GM18951 (cell line): ENCODE results near the gene SERPINH1.

ENCODE experiments used
- POLR2A ChIP-seq: IDR thresholded peaks from 4 replicates; pipeline ENCODE4 v1.6.1; 2011; ENCODE audit warnings: mild to moderate bottlenecking; ENCODE audit not compliant: insufficient read length, insufficient read depth; ENCODE audit errors: extremely low read depth
- in situ Hi-C: fragments of 300-500 bp; cut with MboI; formaldehyde crosslinking; loops from one replicate; pipeline ENCODE4 v1.12.0; 2022; ENCODE audit warnings: low sequenced_read_pairs, mixed read lengths, inconsistent platforms; ENCODE audit not compliant: unreplicated experiment

The SERPINH1 gene

GRCh38 chr11:75593286-75593915, 31.3 kb downstream of the SERPINH1 start:
- TF ChIP-seq POLR2A = no peak

DNA sequence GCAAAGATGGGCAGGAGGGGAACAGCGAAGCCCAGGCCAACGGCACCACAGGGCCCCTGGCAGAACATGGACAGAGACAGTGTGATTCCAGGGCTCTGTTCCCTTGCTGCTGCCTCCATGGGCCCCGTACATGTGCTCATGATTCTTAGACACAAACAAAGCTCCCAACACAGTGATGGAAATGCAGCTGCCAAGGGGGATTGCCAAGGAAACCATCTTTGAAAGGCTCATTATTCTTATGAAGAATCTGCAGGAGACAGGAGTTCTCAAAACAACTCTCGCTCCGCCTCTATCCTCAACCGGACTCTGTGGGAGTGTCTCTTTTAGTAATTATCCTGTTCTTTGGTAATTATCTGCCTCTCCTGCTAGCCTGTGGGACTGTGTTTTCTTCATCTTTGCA, 32.2 kb downstream of the SERPINH1 start:
- no peak for TF ChIP-seq POLR2A
- in situ Hi-C loops = no loop called here

More at GRCh38 chr11:75593286-75593915, 31.3 kb downstream of the SERPINH1 start:
- in situ Hi-C loops = no loop called here

GRCh38 chr11:75595429-75595828, 33.4 kb downstream of the SERPINH1 start:
- in situ Hi-C loops = no loop called here

GRCh38 chr11:75596914-75597313, 34.9 kb downstream of the SERPINH1 start:
- in situ Hi-C loops = no loop called here
- TF ChIP-seq POLR2A = no peak

More at GRCh38 chr11:75595429-75595828, 33.4 kb downstream of the SERPINH1 start:
- TF ChIP-seq POLR2A = no peak

GRCh38 chr11:75597636-75598035, 35.6 kb downstream of the SERPINH1 start:
- no peak for TF ChIP-seq POLR2A
- in situ Hi-C loops = no loop called here

- in situ Hi-C loops = no loop called here
Measured at GRCh38 chr11:75598264-75598663, 36.2 kb downstream of the SERPINH1 start.

DNA sequence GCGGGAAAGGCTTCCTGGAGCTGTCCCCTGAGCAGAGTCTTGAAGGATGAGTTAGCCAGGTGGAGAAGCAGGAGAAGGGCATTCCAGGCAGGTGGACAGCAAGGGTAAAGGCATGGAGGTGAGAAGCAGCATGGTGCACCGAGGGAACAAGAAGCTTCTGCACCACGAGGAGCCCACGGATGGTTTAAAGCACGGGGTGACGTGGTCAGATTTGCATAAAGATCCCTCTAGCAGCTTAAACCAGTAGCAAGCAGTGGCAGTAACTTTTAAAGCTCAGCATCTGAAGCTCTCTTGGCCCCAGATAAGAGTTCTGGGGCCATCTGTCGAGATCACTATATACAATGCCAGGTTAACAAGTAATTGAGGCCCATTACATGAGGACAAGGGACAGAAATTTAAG, 36.8 kb downstream of the SERPINH1 start:
- in situ Hi-C loops = no loop called here
- TF ChIP-seq POLR2A = no peak

More at GRCh38 chr11:75598264-75598663, 36.2 kb downstream of the SERPINH1 start:
- TF ChIP-seq POLR2A = no peak

DNA sequence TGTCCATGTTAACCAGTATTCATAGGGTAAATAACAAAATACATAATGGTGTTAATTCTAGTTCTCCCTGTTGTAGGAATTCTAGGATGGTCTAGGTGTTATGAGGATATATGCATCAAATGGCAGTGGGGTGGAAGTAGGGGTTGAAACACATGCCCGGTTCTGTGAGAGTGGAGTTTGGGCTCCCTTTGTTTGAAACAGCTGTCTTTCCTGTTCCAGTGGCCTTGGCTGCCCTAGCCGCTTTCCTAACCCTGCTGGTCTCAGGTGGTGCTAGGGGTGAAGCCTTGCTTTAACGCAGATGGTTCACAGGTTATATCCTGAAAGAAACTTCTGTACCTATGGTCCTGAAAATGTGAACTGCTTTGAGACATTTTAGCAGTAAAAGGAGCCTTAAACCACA, 38.3 kb downstream of the SERPINH1 start:
- no peak for TF ChIP-seq POLR2A
- in situ Hi-C loops = no loop called here

- in situ Hi-C loops = no loop called here
- TF ChIP-seq POLR2A = no peak
Measured at GRCh38 chr11:75601494-75601893, 39.4 kb downstream of the SERPINH1 start.

DNA sequence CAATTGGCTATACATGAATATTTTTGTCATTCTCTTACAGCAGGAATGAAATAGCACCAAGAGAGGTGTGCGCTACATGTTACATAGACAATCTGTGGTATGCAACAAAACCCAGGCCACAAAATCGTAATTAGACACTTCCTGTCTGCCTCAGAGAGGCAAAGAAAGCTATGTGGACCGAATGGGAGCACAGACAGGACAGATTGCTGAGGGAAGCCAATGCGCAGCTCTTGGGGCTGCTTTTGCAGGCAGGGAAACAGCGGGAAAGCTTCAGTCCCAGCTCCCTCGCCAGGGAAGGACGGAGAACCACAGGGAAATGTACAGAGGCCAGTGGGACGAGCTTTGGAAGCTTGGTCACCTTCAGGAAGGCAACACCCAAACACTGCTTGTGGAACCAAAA, 40.9 kb downstream of the SERPINH1 start:
- in situ Hi-C loops = no loop called here
- TF ChIP-seq POLR2A = no peak

DNA sequence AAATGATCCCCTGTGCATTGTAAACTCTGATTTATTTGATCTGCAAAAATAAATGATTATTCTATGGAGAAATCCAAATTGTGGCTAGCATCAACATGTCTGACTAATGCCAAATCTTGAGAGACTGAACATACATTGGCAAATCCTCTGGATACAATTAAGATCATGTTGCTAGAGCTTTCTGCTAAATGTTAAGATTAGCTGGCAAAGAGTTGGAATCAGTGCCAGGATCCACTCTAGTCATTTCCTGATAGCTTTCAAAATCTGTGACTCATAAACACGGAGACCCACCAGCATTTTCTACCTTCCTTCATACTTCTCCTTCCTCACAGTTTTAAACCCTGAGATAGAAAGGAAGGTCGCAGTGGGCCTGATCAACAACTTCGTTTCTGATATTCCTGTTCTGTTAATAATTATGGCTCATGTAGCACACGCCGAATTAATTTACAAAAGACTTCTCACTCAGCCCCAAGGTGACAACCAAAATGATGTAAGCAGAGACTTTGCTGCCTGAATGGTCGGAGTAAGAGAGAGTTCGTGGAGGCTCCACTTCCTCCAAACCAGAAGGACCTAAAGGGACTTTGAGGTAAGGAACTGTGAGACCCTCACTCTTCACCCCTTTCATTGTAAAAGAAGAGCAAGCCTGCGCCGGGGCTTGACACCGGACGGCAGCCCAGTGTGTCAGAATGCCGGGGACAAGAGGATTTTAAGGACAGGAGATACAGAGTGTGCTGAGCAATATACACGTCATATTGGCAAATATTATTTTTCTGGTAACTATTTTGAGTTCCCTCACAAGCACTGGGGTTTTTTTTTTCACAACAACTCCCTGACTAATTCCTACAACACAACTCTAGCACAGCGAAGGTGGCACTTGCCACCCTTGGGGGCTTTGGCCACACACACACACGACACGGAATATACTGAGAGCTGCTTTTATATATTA, 42.0 kb downstream of the SERPINH1 start:
- no peak for TF ChIP-seq POLR2A
- in situ Hi-C loops = no loop called here

GRCh38 chr11:75606099-75606498, 44.0 kb downstream of the SERPINH1 start:
- no peak for TF ChIP-seq POLR2A
- in situ Hi-C loops = no loop called here

- in situ Hi-C loops = no loop called here
- no peak for TF ChIP-seq POLR2A
Measured at GRCh38 chr11:75611823-75612222, 49.8 kb downstream of the SERPINH1 start.

- in situ Hi-C loops = no loop called here
Measured at GRCh38 chr11:75615751-75616150, 53.7 kb downstream of the SERPINH1 start.

More at GRCh38 chr11:75615751-75616150, 53.7 kb downstream of the SERPINH1 start:
- TF ChIP-seq POLR2A = no peak
